ENCODE measurements around the gene PNPLA6.
A peak's percentile ranks its signal among the peaks of the same experiment; 100 is the strongest.

PNPLA6 gene

DNA sequence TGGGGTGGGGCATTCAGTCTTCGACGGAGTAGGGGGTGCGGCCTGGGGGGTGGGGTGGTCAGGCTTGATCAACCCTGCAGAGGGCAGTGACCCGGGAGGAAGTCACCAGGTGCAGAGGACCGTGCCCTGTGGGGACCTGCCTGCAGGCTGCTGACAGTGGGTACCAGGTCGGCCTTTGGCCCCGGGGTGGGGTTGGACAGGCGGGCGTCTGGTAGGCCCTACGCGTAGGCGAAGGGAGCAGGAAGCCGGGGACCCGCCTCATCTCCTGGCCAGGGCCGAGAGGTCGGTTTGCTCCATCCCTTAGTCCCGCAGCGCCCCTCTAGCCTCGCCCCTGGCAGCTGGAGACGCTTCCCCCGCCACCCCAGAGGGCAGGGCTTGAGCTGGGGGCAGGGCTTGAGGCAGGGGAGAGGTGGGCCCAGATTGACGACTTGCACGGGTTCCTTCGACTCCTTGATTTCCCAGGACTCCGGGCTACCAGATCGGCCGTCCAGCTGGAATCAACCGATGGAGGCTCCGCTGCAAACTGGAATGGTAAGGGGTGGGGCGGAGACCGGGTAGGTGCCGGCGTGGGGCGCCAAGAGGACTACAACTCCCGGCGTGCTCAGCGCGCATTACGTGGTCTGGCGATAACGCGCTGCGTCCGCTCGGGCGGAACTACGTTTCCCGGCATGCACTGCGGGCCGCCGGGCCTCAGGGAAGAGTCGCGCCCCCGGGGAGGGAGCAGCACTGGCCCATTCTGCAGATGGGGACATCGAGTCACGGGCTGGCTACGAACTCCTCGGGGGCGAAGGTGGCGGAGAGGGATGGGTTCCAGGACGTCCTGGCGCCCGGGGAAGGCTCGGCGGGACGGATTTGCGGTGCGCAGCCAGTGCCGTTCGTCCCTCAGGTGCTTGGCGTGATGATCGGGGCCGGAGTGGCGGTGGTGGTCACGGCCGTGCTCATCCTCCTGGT lies at the start of gene PNPLA6:
TSS of gene PNPLA6 (plus strand) at position 671 of the 951 bp plus-strand sequence. CDS start at position 743, 72 bp downstream.
- ChIA-PET CTCF (no interaction called here), POLR2A (interaction anchor here (0.8 to 2.0 kb wide), 4 partner anchors 13 to 71 kb away, joined by 3 to 5 read pairs (median 4); partner anchors contain the start of gene MCOLN1)
- peak; percentile 95 for DNase-seq (ENCODE audit: extremely low spot score)
- TF ChIP-seq ARNT (IDR thresholded peaks at IDR 0.05) (0 out of 2 replicates have a peak, but pooled peaks have one; percentile 22), L3MBTL2 (conservative IDR thresholded peaks at IDR 0.05) (no peak), TARDBP (IDR thresholded peaks at IDR 0.05) (no peak), FOXM1 (IDR thresholded peaks at IDR 0.05; ENCODE audit: borderline replicate concordance) (peak; percentile 52; the same call in 1 of the 2 replicates), LEF1 (IDR thresholded peaks at IDR 0.05; ENCODE audit: borderline replicate concordance) (no peak), SP1 (IDR thresholded peaks at IDR 0.05) (no peak), ELF4 (IDR thresholded peaks at IDR 0.05) (peak; percentile 51; the same call in 1 of the 2 replicates), ZNF384 (IDR thresholded peaks at IDR 0.05) (no peak)

- TF ChIP-seq LEF1 (IDR thresholded peaks at IDR 0.05; ENCODE audit: borderline replicate concordance) = no peak
- no peak for TF ChIP-seq TARDBP (IDR thresholded peaks at IDR 0.05)
- no peak for TF ChIP-seq HDGF (IDR thresholded peaks at IDR 0.05; ENCODE audit: borderline replicate concordance)
- TF ChIP-seq ELF4 (IDR thresholded peaks at IDR 0.05) = no peak
- TF ChIP-seq CTBP1 (IDR thresholded peaks at IDR 0.05; ENCODE audit: borderline replicate concordance) = no peak
- no peak for TF ChIP-seq BHLHE40 (IDR thresholded peaks at IDR 0.05; ENCODE audit: borderline replicate concordance)
- no peak for TF ChIP-seq SP1 (IDR thresholded peaks at IDR 0.05)
- TF ChIP-seq SUZ12 (IDR thresholded peaks at IDR 0.05) = no peak
- ChIA-PET POLR2A (interaction anchor here (0.9 to 1.4 kb wide), 3 partner anchors 10 to 36 kb away, joined by 3 read pairs; partner anchors contain the start of gene MCOLN1), CTCF (interaction anchor here (0.9 kb wide), 1 partner anchor 10 kb away, joined by 5 read pairs; a partner anchor contains a TSS)
- DNase-seq (ENCODE audit: extremely low spot score) = no peak
These were observed 48.6 kb upstream of the PNPLA6 start for GRCh38 chr19:7486923-7487322.

GRCh38 chr19:7488736-7489353 lies 46.7 kb upstream of the PNPLA6 start, which contains the start of gene PEX11G:
TSS of gene PEX11G (minus strand) at chr19:7489035. CDS start at chr19:7489010, 25 bp downstream.
- ChIA-PET POLR2A (interaction anchor here (0.6 to 2.8 kb wide), 8 partner anchors 8 to 33 kb away, joined by 3 to 12 read pairs (median 5); partner anchors contain the start of genes MCOLN1 and ZNF358), CTCF (no interaction called here)
- DNase-seq (ENCODE audit: extremely low spot score) = peak; percentile 93
- no peak for TF ChIP-seq SUZ12 (IDR thresholded peaks at IDR 0.05)
- no peak for TF ChIP-seq HDGF (IDR thresholded peaks at IDR 0.05; ENCODE audit: borderline replicate concordance)
- peak; percentile 29; the same call in 1 of the 2 replicates for TF ChIP-seq L3MBTL2 (conservative IDR thresholded peaks at IDR 0.05)
- TF ChIP-seq FOXM1 (IDR thresholded peaks at IDR 0.05; ENCODE audit: borderline replicate concordance) = no peak
- TF ChIP-seq FOXK2 (IDR thresholded peaks at IDR 0.05) = no peak
- no peak for TF ChIP-seq ELF4 (IDR thresholded peaks at IDR 0.05)
- no peak for TF ChIP-seq SP1 (IDR thresholded peaks at IDR 0.05)

DNA sequence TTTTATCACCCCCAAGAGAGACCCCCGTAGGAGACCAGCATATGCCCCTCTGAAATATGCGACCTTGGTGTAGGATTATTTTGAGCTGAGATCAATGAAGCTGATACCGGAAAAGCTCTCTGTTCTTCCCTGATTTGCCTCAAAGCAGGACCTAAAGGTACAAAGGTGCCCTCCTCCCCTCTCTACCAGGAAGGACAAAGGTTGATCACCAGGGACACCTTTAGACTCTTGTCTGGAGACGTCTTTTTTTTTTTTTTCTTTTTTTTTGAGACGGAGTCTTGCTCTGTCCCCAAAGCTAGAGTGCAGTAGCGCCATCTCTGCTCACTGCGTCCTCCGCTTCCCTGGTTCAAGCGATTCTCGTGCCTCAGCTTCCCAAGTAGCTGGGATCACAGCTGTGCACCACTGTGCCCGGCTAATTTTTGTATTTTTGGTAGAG lies 45.9 kb upstream of the PNPLA6 start:
- no peak for TF ChIP-seq BHLHE40 (IDR thresholded peaks at IDR 0.05; ENCODE audit: borderline replicate concordance)
- no peak for TF ChIP-seq L3MBTL2 (conservative IDR thresholded peaks at IDR 0.05)
- no peak for TF ChIP-seq SP1 (IDR thresholded peaks at IDR 0.05)
- TF ChIP-seq, protein P1, sequence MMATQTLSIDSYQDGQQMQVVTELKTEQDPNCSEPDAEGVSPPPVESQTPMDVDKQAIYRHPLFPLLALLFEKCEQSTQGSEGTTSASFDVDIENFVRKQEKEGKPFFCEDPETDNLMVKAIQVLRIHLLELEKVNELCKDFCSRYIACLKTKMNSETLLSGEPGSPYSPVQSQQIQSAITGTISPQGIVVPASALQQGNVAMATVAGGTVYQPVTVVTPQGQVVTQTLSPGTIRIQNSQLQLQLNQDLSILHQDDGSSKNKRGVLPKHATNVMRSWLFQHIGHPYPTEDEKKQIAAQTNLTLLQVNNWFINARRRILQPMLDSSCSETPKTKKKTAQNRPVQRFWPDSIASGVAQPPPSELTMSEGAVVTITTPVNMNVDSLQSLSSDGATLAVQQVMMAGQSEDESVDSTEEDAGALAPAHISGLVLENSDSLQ (IDR thresholded peaks at IDR 0.05) = no peak
- no peak; the same call in 1 of the 2 replicates for TF ChIP-seq ZNF384 (IDR thresholded peaks at IDR 0.05)
- no peak for TF ChIP-seq HDGF (IDR thresholded peaks at IDR 0.05; ENCODE audit: borderline replicate concordance)
- TF ChIP-seq ELF4 (IDR thresholded peaks at IDR 0.05) = no peak
- TF ChIP-seq FOXK2 (IDR thresholded peaks at IDR 0.05) = no peak
- POLR2A ChIA-PET = interaction anchor here (0.6 to 2.8 kb wide), 5 partner anchors 9 to 339 kb away, joined by 4 to 12 read pairs (median 5); partner anchors contain the start of gene ZNF358
- no peak for DNase-seq (ENCODE audit: extremely low spot score)
- CTCF ChIA-PET = no interaction called here

GRCh38 chr19:7492142-7492541 lies 43.4 kb upstream of the PNPLA6 start:
- no peak for DNase-seq (ENCODE audit: extremely low spot score)
- POLR2A ChIA-PET = interaction anchor here (0.7 kb wide), 1 partner anchor 13 kb away, joined by 3 read pairs; no protein-coding TSS in a partner anchor
- CTCF ChIA-PET = no interaction called here
- no peak for TF ChIP-seq L3MBTL2 (conservative IDR thresholded peaks at IDR 0.05)
- no peak for TF ChIP-seq FOXA1 (IDR thresholded peaks at IDR 0.05)
- TF ChIP-seq, protein P1 (IDR thresholded peaks at IDR 0.05) = no peak
- TF ChIP-seq CTBP1 (IDR thresholded peaks at IDR 0.05; ENCODE audit: borderline replicate concordance) = no peak
- no peak for TF ChIP-seq FOXM1 (IDR thresholded peaks at IDR 0.05; ENCODE audit: borderline replicate concordance)
- TF ChIP-seq HDGF (IDR thresholded peaks at IDR 0.05; ENCODE audit: borderline replicate concordance) = no peak
- no peak for TF ChIP-seq BHLHE40 (IDR thresholded peaks at IDR 0.05; ENCODE audit: borderline replicate concordance)
- no peak for TF ChIP-seq SUZ12 (IDR thresholded peaks at IDR 0.05)
- TF ChIP-seq FOXK2 (IDR thresholded peaks at IDR 0.05) = no peak
- TF ChIP-seq NFRKB (IDR thresholded peaks at IDR 0.05) = no peak
- TF ChIP-seq ZNF384 (IDR thresholded peaks at IDR 0.05) = no peak
- TF ChIP-seq ARNT (IDR thresholded peaks at IDR 0.05) = no peak
- no peak for TF ChIP-seq TARDBP (IDR thresholded peaks at IDR 0.05)
- no peak for TF ChIP-seq ELF4 (IDR thresholded peaks at IDR 0.05)
- TF ChIP-seq LEF1 (IDR thresholded peaks at IDR 0.05; ENCODE audit: borderline replicate concordance) = no peak
- no peak for TF ChIP-seq SP1 (IDR thresholded peaks at IDR 0.05)

GRCh38 chr19:7492558-7492957 lies 43.0 kb upstream of the PNPLA6 start:
- POLR2A ChIA-PET = no interaction called here
- TF ChIP-seq, protein P1 (IDR thresholded peaks at IDR 0.05) = no peak
- TF ChIP-seq ZNF384 (IDR thresholded peaks at IDR 0.05) = no peak
- no peak for TF ChIP-seq L3MBTL2 (conservative IDR thresholded peaks at IDR 0.05)
- no peak for TF ChIP-seq FOXM1 (IDR thresholded peaks at IDR 0.05; ENCODE audit: borderline replicate concordance)
- no peak for TF ChIP-seq BHLHE40 (IDR thresholded peaks at IDR 0.05; ENCODE audit: borderline replicate concordance)
- TF ChIP-seq FOXK2 (IDR thresholded peaks at IDR 0.05) = no peak
- no peak for TF ChIP-seq ARNT (IDR thresholded peaks at IDR 0.05)
- TF ChIP-seq SUZ12 (IDR thresholded peaks at IDR 0.05) = no peak
- TF ChIP-seq FOXA1 (IDR thresholded peaks at IDR 0.05) = no peak
- TF ChIP-seq CTBP1 (IDR thresholded peaks at IDR 0.05; ENCODE audit: borderline replicate concordance) = no peak
- TF ChIP-seq ELF4 (IDR thresholded peaks at IDR 0.05) = no peak
- no peak for TF ChIP-seq SP1 (IDR thresholded peaks at IDR 0.05)
- no peak for TF ChIP-seq LEF1 (IDR thresholded peaks at IDR 0.05; ENCODE audit: borderline replicate concordance)
- TF ChIP-seq NFRKB (IDR thresholded peaks at IDR 0.05) = no peak
- TF ChIP-seq HDGF (IDR thresholded peaks at IDR 0.05; ENCODE audit: borderline replicate concordance) = no peak
- no peak for DNase-seq (ENCODE audit: extremely low spot score)
- CTCF ChIA-PET = no interaction called here
